H1 (cell line): ENCODE measurements around the gene SLC8A1. TPM values are rescaled to one million over a fixed set of nuclear protein-coding genes. Genes with fewer than 3 reads are reported as not detected.

Experiments
- CTCF ChIA-PET: fragments of 300-600 bp; sonication (Branson Sonifier 250); formaldehyde crosslinking; loops from one replicate; lab custom pipeline; 2021; ENCODE audit not compliant: partially characterized antibody; lab: Charles Lee
- POLR2A ChIA-PET: fragments of 300-600 bp; sonication (Branson Sonifier 250); formaldehyde crosslinking; loops from one replicate; lab custom pipeline; 2021; ENCODE audit warnings: inconsistent platforms; ENCODE audit not compliant: partially characterized antibody; lab: Charles Lee
- DNase-seq, 2 experiments: peaks; one replicate each; pipeline versions ENCODE4 v3.0.0 to v3.0.0-alpha.2; 2010 to 2022; ENCODE audit warnings: low spot score in 2 of 2, low read depth in 1 of 2, mixed read lengths in 1 of 2
- FAIRE-seq: peaks from 2 replicates; lab custom pipeline; 2011; peaks lifted over from hg19 to GRCh38; lab: Jason Lieb, UNC
- H2AFZ ChIP-seq: 2 replicates; pipeline ENCODE4 v1.8.1; 2012; ENCODE audit warnings: low read length, inconsistent platforms
- H2AK5ac ChIP-seq: 2 replicates; pipeline ENCODE4 v1.6.1; 2013; ENCODE audit warnings: low read depth, low read length
- H2BK120ac ChIP-seq: replicated peaks from 2 replicates; pipeline ENCODE3; 2013; ENCODE audit warnings: low read depth, low read length, inconsistent platforms
- H2BK12ac ChIP-seq: 2 replicates; pipeline ENCODE4 v1.6.1; 2013; ENCODE audit warnings: low read depth, low read length
- H2BK15ac ChIP-seq: 2 replicates; pipeline ENCODE4 v1.6.1; 2013; ENCODE audit warnings: low read length
- H2BK20ac ChIP-seq: 2 replicates; pipeline ENCODE4 v1.6.1; 2013; ENCODE audit warnings: low read length
- H2BK5ac ChIP-seq: 2 replicates; pipeline ENCODE4 v1.6.1; 2013; ENCODE audit warnings: low read depth, low read length
- H3K14ac ChIP-seq: 2 replicates; pipeline ENCODE4 v1.6.1; 2013; ENCODE audit warnings: inconsistent platforms; ENCODE audit not compliant: insufficient read length
- H3K18ac ChIP-seq: 2 replicates; pipeline ENCODE4 v1.6.1; 2013; ENCODE audit warnings: low read length; ENCODE audit errors: extremely low read depth
- H3K23ac ChIP-seq: 2 replicates; pipeline ENCODE4 v1.6.1; 2013; ENCODE audit warnings: inconsistent platforms; ENCODE audit not compliant: insufficient read length
- H3K23me2 ChIP-seq: 2 replicates; pipeline ENCODE4 v1.6.1; 2013; ENCODE audit warnings: low read depth, low read length
- H3K27ac ChIP-seq: 2 replicates; pipeline ENCODE4 v1.6.1; 2011; ENCODE audit warnings: low read depth, low read length, inconsistent platforms
- H3K27me3 ChIP-seq, 4 experiments: replicated peaks in 1 of 4; 1 replicate in 1 of 4; 2 replicates in 3 of 4; pipeline versions ENCODE4 v1.6.1 to v1.8.1; 2011 to 2013; ENCODE audit warnings: low read length in 3 of 4, mild to moderate bottlenecking in 3 of 4, inconsistent platforms in 2 of 4, mixed read lengths in 2 of 4, moderate library complexity in 1 of 4; ENCODE audit not compliant: control insufficient read depth in 3 of 4, insufficient read depth in 3 of 4; ENCODE audit errors: extremely low read depth in 1 of 4
- H3K36me3 ChIP-seq, 4 experiments: 2 replicates each; pipeline versions ENCODE4 v1.6.1 to v1.8.1; 2011 to 2013; ENCODE audit warnings: mild to moderate bottlenecking in 4 of 4, low read length in 3 of 4, moderate library complexity in 2 of 4, control low read depth in 1 of 4, inconsistent platforms in 1 of 4; ENCODE audit not compliant: insufficient read depth in 4 of 4, control insufficient read depth in 2 of 4
- H3K4ac ChIP-seq: replicated peaks from 2 replicates; pipeline ENCODE3; 2013; ENCODE audit warnings: low read length, low read depth, mixed read lengths, inconsistent platforms; ENCODE audit not compliant: insufficient read length
- H3K4me1 ChIP-seq, 4 experiments: replicated peaks in 1 of 4; 1 replicate in 1 of 4; 2 replicates in 3 of 4; pipeline versions ENCODE4 v1.6.1 to v1.8.1; 2011 to 2013; ENCODE audit warnings: low read length in 3 of 4, inconsistent platforms in 2 of 4, mixed read lengths in 1 of 4; ENCODE audit not compliant: insufficient read depth in 4 of 4, control insufficient read depth in 3 of 4
- H3K4me2 ChIP-seq, 2 experiments: 2 replicates each; pipeline versions ENCODE4 v1.6.1 to v1.8.1; 2011 to 2013; ENCODE audit warnings: low read depth in 2 of 2, low read length in 2 of 2, control low read depth in 1 of 2, inconsistent platforms in 1 of 2, mild to moderate bottlenecking in 1 of 2; ENCODE audit not compliant: insufficient read depth in 1 of 2
- H3K4me3 ChIP-seq, 4 experiments: fragments of 200-600, 300-600 bp in 1 of 4; sonication (generic), shearing (Covaris generic), sonication (Bioruptor Twin) in 1 of 4; 2 replicates each; pipeline versions ENCODE4 v1.5.1 to v1.8.1; 2011 to 2016; ENCODE audit warnings: low read length in 4 of 4, low read depth in 3 of 4, control low read depth in 2 of 4, inconsistent platforms in 2 of 4, mild to moderate bottlenecking in 2 of 4, mixed read lengths in 1 of 4, moderate library complexity in 1 of 4; ENCODE audit not compliant: insufficient read depth in 2 of 4; ENCODE audit errors: extremely low read depth in 1 of 4
- H3K56ac ChIP-seq: replicated peaks from 2 replicates; pipeline ENCODE3; 2013; ENCODE audit warnings: low read depth, mild to moderate bottlenecking, mixed read lengths, low read length, inconsistent platforms; ENCODE audit not compliant: insufficient read length
- H3K79me1 ChIP-seq: 2 replicates; pipeline ENCODE4 v1.6.1; 2013; ENCODE audit warnings: low read depth, low read length, control low read depth
- H3K79me2 ChIP-seq, 2 experiments: 2 replicates each; pipeline versions ENCODE4 v1.6.1 to v1.8.1; 2012 to 2013; ENCODE audit warnings: low read length in 2 of 2, mild to moderate bottlenecking in 2 of 2, inconsistent platforms in 1 of 2; ENCODE audit not compliant: insufficient read depth in 2 of 2, control insufficient read depth in 1 of 2
- H3K9ac ChIP-seq, 4 experiments: replicated peaks in 1 of 4; 1 replicate in 1 of 4; 2 replicates in 3 of 4; pipeline versions ENCODE4 v1.6.1 to v1.8.1; 2011 to 2013; ENCODE audit warnings: low read depth in 3 of 4, low read length in 3 of 4, control low read depth in 2 of 4, mild to moderate bottlenecking in 2 of 4, moderate library complexity in 2 of 4, inconsistent platforms in 1 of 4; ENCODE audit errors: extremely low read depth in 1 of 4
- H3K9me3 ChIP-seq, 2 experiments: 2 replicates each; pipeline versions ENCODE4 v1.6.1 to v1.8.1; 2012 to 2013; ENCODE audit warnings: mild to moderate bottlenecking in 2 of 2, moderate library complexity in 2 of 2, control low read depth in 1 of 2, inconsistent platforms in 1 of 2, low read depth in 1 of 2, low read length in 1 of 2, mixed read lengths in 1 of 2; ENCODE audit not compliant: insufficient read depth in 2 of 2
- H4K20me1 ChIP-seq, 2 experiments: replicated peaks in 1 of 2; 2 replicates each; pipeline versions ENCODE3 to v1.8.1; 2011 to 2013; ENCODE audit warnings: inconsistent platforms in 2 of 2, low read length in 2 of 2, mild to moderate bottlenecking in 1 of 2; ENCODE audit not compliant: insufficient read depth in 2 of 2, control insufficient read depth in 1 of 2
- H4K5ac ChIP-seq: 2 replicates; pipeline ENCODE4 v1.6.1; 2013; ENCODE audit warnings: low read length, low read depth, mixed read lengths, inconsistent platforms; ENCODE audit not compliant: insufficient read length
- H4K8ac ChIP-seq: 2 replicates; pipeline ENCODE4 v1.8.0; 2013; ENCODE audit warnings: mild to moderate bottlenecking, moderate library complexity, low read length, inconsistent platforms; ENCODE audit not compliant: insufficient read depth; ENCODE audit errors: extremely low read depth
- H4K91ac ChIP-seq: replicated peaks from 2 replicates; pipeline ENCODE3; 2013; ENCODE audit warnings: low read length, mixed read lengths, inconsistent platforms; ENCODE audit not compliant: insufficient read length
- ATF3 ChIP-seq: IDR thresholded peaks from 2 replicates; pipeline ENCODE4 v1.6.1; 2011; ENCODE audit warnings: low read depth, mild to moderate bottlenecking, low read length; ENCODE audit not compliant: insufficient read depth
- EGR1 ChIP-seq: IDR thresholded peaks from 2 replicates; pipeline ENCODE4 v1.6.1; 2011; ENCODE audit warnings: low read depth, low read length, borderline replicate concordance
- EZH2 ChIP-seq: fragments of 200-600 bp; sonication (generic); IDR thresholded peaks from 2 replicates; pipeline ENCODE4 v1.7.1; 2012; ENCODE audit warnings: low read depth, mild to moderate bottlenecking, moderate library complexity, low read length, inconsistent platforms; ENCODE audit not compliant: severe bottlenecking
- WGBS, 2 experiments: shearing (Covaris generic) in 1 of 2; methylation state at CpG; one replicate each; pipeline versions ENCODE4 v1.1.6 to v1.1.7; 2013 to 2015; ENCODE audit warnings: low lambda C conversion rate in 2 of 2, mixed read lengths in 2 of 2, inconsistent platforms in 1 of 2, low coverage in 1 of 2, missing lambda C conversion rate in 1 of 2; ENCODE audit not compliant: insufficient replicate concordance in 2 of 2, insufficient coverage in 1 of 2, insufficient read length in 1 of 2; ENCODE audit errors: extremely low coverage in 1 of 2, missing lambda C conversion rate in 1 of 2; 5-methylcytosine and 5-hydroxymethylcytosine counted together
- polyA plus RNA-seq, 7 experiments: library from polyadenylated mRNA; depleted of rRNA in 3 of 7; stranded (reverse) in 5 of 7; unstranded in 2 of 7; fragments of >200 nt in 5 of 7; fragments of 200-250 nt in 2 of 7; gene quantifications; 1 replicate in 5 of 7; 2 replicates in 1 of 7; 4 replicates in 1 of 7; pipeline versions ENCODE4 v1.2.1 to v1.2.3, GENCODE V29; 2011 to 2013; ENCODE audit warnings: missing spikeins in 2 of 7, mixed read lengths in 2 of 7
- total RNA-seq: library from RNA; stranded (reverse); fragmentation: NEBNext Ultra II Directional; extraction: Animal tissue kit (Norgen Biotek cat#: 25700); gene quantifications from 2 replicates; pipeline ENCODE4 v1.2.1, GENCODE V29; 2021

Gene SLC8A1
- total and polyA plus RNA-seq, 2 of the 8 experiments (the other 6 are each of a cell fraction or from before 2014, with no cell fraction given), result 0.68 to 3.6 TPM

- WGBS, 2 experiments, result 93% methylated on average over 4 of the region's 4 CpGs; no CpG with 5 or more reads in 1 of the 2 experiments
- Histone ChIP-seq H3K27me3 (no peaks in the 10 kb centered on the region), H3K9ac (no peak overlapping the region), H3K56ac (no peak overlapping the region), H3K27ac (no peak overlapping the region), H4K8ac (no peak overlapping the region), H4K5ac (no peak overlapping the region), H3K4me1 (peaks cover 0 to 7% (median 0%) of the 10 kb centered on the region in 4 experiments; a peak in 3 of 7 replicates), H4K91ac (no peak overlapping the region), H3K4me2 (no peak overlapping the region), H3K23ac (no peak overlapping the region), H2BK12ac (no peak overlapping the region), H3K79me2 (no peaks in the 10 kb centered on the region), H3K18ac (no peak overlapping the region)
- FAIRE-seq, result no peak
- POLR2A ChIA-PET, result no interaction called here
- no peak for TF ChIP-seq EZH2
- no peak for TF ChIP-seq EGR1
- TF ChIP-seq ATF3, result no peak
- TF ChIP-seq, all 59 proteins: peak for 0
- no peak overlapping the region for H2AFZ ChIP-seq
- no peak overlapping the region for H3K4ac ChIP-seq
- H3K14ac ChIP-seq, result no peak overlapping the region
- H4K20me1 ChIP-seq, result no peaks in the 10 kb centered on the region
- CTCF ChIA-PET, result interaction anchor here (0.7 to 1.6 kb wide), 7 partner anchors 15 to 553 kb away, joined by 3 to 6 read pairs (median 3); no protein-coding TSS in a partner anchor
- no peaks in the 10 kb centered on the region for H3K23me2 ChIP-seq
- no peak overlapping the region for H2BK120ac ChIP-seq
- no peak for DNase-seq
- no peak overlapping the region for H2BK15ac ChIP-seq
- no peak overlapping the region for H2AK5ac ChIP-seq
- no peaks in the 10 kb centered on the region for H3K9me3 ChIP-seq
- H2BK5ac ChIP-seq, result no peak overlapping the region
- H3K79me1 ChIP-seq, result no peaks in the 10 kb centered on the region
- no peaks in the 10 kb centered on the region for H3K36me3 ChIP-seq
- no peak overlapping the region for H3K4me3 ChIP-seq
- no peak overlapping the region for H2BK20ac ChIP-seq
Observed at GRCh38 chr2:40403233-40403836, 48.6 kb downstream of the SLC8A1 start.
